Activated CD4-positive, alpha-beta T cell treated with anti-CD3 and anti-CD28 coated beads for 4 hours (primary cell): ENCODE data around the gene TBC1D1.
"Not testable (repeated sequence)": the region's sequence is repeated elsewhere in the genome, so short reads cannot be mapped to it uniquely, and the experiment has no call there.

Source experiments
- DNase-seq, 2 donors: peaks; one replicate each; pipeline ENCODE4 v3.0.0-alpha.2; 2020

The TBC1D1 gene

GRCh38 chr4:37891260-37892159, 626 bp downstream of the TBC1D1 start:
- DNase-seq = peak; percentile 45 to 73

GRCh38 chr4:37892641-37893040, 1.8 kb downstream of the TBC1D1 start:
- peak; percentile 52 to 58 for DNase-seq

- no peak for DNase-seq
Observed at GRCh38 chr4:37893164-37893563, 2.3 kb downstream of the TBC1D1 start.

DNA sequence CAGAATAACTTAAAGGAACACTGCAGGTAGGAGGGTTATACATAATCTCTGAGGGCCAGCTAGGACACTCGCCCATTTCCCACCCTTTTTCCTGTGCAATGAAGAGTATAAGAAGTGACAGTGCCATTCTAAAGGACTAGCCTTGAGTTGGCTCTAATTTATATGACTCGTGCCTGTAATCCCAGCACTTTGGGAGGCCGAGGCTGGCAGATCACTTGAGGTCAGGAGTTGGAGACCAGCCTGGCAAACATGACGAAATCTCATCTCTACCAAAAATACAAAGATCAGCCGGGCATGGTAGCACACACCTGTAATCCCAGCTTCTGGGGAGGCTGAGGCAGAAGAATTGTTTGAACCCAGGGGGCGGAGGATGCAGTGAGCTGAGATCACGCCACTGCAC, 4.4 kb downstream of the TBC1D1 start:
- DNase-seq = no peak

- DNase-seq = no peak
Observed at GRCh38 chr4:37896206-37896860, 5.4 kb downstream of the TBC1D1 start.

DNA sequence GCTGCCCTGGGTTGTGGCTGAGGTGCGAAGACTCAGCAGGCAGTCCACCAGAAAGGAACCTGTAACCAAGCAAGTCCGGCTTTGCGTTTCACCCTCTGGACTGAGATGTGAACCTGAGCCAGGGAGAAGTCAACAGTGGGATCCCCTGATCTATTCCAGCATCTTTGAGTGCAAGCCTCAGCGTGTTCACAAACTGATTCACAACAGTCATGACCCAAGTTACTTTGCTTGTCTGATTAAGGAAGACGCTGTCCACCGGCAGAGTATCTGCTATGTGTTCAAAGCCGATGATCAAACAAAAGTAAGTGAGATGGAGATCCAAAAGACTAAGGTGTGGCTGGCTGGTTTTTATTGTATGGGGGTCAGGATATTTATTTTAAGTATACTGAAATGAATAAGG, 11.3 kb downstream of the TBC1D1 start:
- DNase-seq = no peak

GRCh38 chr4:37902738-37903693, 12.1 kb downstream of the TBC1D1 start:
- no peak for DNase-seq

GRCh38 chr4:37903901-37904300, 13.0 kb downstream of the TBC1D1 start:
- no peak for DNase-seq

GRCh38 chr4:37904824-37905223, 13.9 kb downstream of the TBC1D1 start:
- no peak for DNase-seq

DNA sequence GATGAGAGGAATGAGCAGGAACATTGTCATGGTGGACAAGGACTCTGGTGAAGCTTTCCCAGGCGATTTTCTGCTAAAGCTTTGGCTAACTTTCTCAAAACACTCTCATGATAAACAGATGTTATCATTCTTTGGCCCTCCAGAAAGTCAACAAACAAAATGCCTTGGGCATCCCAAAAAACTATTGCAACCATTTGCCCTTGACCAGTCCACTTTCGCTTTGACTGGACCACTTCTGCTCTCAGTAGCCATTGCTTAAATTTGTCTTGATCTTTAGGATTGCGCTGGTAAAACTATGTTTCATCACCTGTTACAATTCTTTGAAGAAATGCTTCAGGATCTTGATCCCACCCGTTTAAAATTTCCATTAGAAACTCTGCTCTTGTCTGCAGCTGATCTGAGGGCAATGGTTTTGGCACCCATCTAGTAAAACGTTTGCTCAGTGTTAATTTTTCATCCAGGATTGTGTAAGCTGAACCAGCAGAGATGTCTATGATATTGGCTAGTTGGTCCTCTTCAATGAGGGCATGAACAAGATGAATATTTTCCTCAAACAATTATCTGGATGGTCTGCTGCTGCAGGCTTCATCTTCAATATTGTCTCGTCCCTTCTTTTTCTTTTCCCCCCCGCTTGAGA, 14.8 kb downstream of the TBC1D1 start:
- no peak for DNase-seq

- DNase-seq = no peak
Observed at GRCh38 chr4:37908488-37909331, 17.8 kb downstream of the TBC1D1 start.

- no peak for DNase-seq
Observed at GRCh38 chr4:37909332-37910090, 18.6 kb downstream of the TBC1D1 start.

DNA sequence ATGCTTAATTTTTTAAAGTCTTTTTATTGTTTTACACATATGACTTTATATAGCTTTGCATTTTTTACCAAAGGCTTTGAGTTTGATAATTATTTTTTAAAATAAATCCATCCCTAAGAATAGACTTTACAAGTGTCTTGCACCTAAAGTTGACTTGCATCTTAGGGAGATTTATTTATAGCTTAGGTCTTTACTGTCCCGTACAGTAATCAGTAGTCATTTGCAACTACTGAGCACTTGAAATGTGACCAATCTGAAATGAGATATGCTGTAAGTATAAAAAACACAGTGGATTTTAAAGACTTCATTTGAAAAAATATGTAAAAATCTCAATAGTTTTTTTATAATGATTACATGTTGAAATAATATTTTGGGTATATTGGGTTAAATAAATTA, 19.2 kb downstream of the TBC1D1 start:
- no peak for DNase-seq

GRCh38 chr4:37914539-37914938, 23.7 kb downstream of the TBC1D1 start:
- no peak for DNase-seq

DNA sequence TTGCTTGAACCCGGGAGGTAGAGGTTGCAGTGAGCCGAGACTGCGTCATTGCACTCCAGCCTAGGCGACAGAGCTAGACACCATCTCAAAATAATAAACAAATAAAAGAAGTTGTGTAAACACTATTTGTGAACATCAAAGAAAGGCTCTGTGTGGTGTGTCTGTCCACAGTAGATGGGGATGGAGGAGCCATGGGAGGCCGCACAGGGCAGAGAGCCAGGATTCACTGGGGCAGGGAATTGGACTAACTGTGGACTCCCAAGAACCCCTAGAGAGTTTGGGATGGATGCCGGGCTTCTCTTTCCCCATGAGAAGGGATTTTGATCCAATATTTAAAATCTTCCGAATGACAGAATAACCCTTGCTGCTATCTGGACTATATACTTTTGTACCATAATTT, 26.5 kb downstream of the TBC1D1 start:
- no peak for DNase-seq

DNA sequence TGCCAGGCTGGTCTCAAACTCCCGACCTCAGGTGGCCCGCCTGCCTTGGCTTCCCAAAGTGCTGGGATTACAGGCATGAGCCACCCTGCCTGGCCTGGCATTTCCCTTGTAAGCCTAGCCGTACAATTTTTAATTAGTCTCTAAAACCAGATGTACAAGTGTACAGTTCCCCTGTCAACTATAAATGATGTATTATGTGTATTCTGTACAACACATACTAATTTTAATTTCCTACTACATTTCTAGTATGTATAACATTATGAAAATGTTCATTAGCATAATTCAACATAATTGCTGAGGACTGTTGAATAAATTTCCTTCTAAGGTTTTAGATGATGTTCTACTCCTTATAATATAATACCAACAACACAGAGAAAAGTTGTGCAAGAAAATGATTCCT, 27.8 kb downstream of the TBC1D1 start:
- no peak for DNase-seq

- no peak for DNase-seq
Observed at GRCh38 chr4:37922328-37922727, 31.4 kb downstream of the TBC1D1 start.

DNA sequence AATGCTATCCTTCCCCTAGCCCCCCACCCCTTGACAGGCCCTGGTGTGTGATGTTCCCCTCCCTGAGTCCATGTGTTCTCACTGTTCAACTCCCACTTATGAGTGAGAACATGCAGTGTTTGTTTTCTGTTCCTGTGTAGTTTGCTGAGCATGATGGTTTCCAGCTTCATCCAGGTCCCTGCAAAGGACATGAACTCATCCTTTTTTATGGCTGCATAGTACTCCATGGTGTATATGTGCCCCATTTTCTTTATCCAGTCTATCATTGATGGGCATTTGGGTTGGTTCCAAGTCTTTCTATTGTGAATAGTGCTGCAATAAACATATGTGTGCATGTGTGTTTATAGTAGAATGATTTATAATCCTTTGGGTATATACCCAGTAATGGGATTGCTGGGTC, 32.2 kb downstream of the TBC1D1 start:
- DNase-seq = not testable (repeated sequence)

DNA sequence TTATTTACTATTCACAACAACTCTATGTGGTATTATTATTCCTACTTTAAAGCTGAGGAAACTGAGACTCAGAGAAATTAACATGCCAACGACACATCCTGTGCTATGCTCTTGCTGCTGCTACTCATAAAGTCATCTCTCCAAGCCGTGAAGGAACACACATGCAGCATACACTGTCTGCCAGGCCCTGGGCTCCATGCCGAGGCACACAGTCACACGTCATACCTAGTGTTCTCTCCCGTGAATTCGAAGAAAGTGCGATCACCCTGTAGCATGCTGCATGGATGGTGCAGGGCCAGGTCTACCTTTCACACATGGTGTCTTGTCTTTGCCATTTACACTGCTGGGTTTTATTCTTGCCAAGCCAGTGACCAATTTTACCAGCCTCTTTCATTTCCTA, 34.1 kb downstream of the TBC1D1 start:
- DNase-seq = no peak

GRCh38 chr4:37927434-37927833, 36.5 kb downstream of the TBC1D1 start:
- DNase-seq = no peak
